Endothelial cell of umbilical vein (primary cell): Measurements from ENCODE around the gene PTPDC1. TPM values are rescaled to one million over a fixed set of nuclear protein-coding genes. Genes with fewer than 3 reads are reported as not detected.

Experiments
- BruUV-seq: library from RNA; stranded (reverse); fragments of 400-500 nt; replicated peaks from 2 replicates; lab custom pipeline; 2021; lab: Mats Ljungman, UMichigan
- CTCF ChIA-PET: fragments of 300-600, 350-600 bp; sonication (Branson Sonifier 250); formaldehyde crosslinking; loops from one replicate; lab custom pipeline; 2021; ENCODE audit warnings: antibody characterized with exemption, inconsistent platforms; lab: Charles Lee
- POLR2A ChIA-PET: fragments of 300-600, 350-600 bp; sonication (Branson Sonifier 250); formaldehyde crosslinking; loops from one replicate; lab custom pipeline; 2021; ENCODE audit warnings: antibody characterized with exemption, inconsistent platforms; lab: Charles Lee
- DNase-seq: peaks from one replicate; pipeline ENCODE4 v3.0.0-alpha.2; 2011; ENCODE audit warnings: low read depth, low spot score
- FAIRE-seq: peaks from 2 replicates; lab custom pipeline; 2011; peaks lifted over from hg19 to GRCh38; lab: Jason Lieb, UNC
- H2AFZ ChIP-seq: 2 replicates; pipeline ENCODE4 v1.6.0; 2012; ENCODE audit warnings: low read depth, low read length, control low read depth, inconsistent platforms
- H3K27ac ChIP-seq: 2 replicates; pipeline ENCODE4 v1.5.1; 2011; ENCODE audit warnings: low read depth, mild to moderate bottlenecking, control low read depth, low read length, moderate library complexity; ENCODE audit not compliant: insufficient read depth
- H3K27me3 ChIP-seq, 2 experiments: 2 replicates each; pipeline versions ENCODE4 v1.6.0 to v1.6.1; 2011; ENCODE audit warnings: low read length in 2 of 2, mixed read lengths in 1 of 2; ENCODE audit not compliant: control insufficient read depth in 2 of 2, insufficient read depth in 2 of 2
- H3K36me3 ChIP-seq, 2 experiments: 2 replicates in 1 of 2; 3 replicates in 1 of 2; pipeline ENCODE4 v1.5.1; 2011; ENCODE audit warnings: low read length in 2 of 2, mild to moderate bottlenecking in 1 of 2, moderate library complexity in 1 of 2; ENCODE audit not compliant: control insufficient read depth in 2 of 2, insufficient read depth in 2 of 2; ENCODE audit errors: extremely low read depth in 1 of 2
- H3K4me1 ChIP-seq: 3 replicates; pipeline ENCODE4 v1.5.1; 2011; ENCODE audit warnings: mild to moderate bottlenecking, low read length; ENCODE audit not compliant: control insufficient read depth, insufficient read depth; ENCODE audit errors: extremely low read depth
- H3K4me2 ChIP-seq: 2 replicates; pipeline ENCODE4 v1.6.1; 2011; ENCODE audit warnings: low read length, control low read depth, mixed read lengths; ENCODE audit not compliant: insufficient read depth
- H3K4me3 ChIP-seq, 3 experiments: fragments of 200-600 bp in 1 of 3; sonication (generic), shearing (Covaris generic) in 1 of 3; replicated peaks in 1 of 3; 2 replicates each; pipeline ENCODE4 v1.5.1; 2011 to 2016; ENCODE audit warnings: control low read depth in 3 of 3, low read length in 3 of 3, mild to moderate bottlenecking in 2 of 3, inconsistent platforms in 1 of 3, low read depth in 1 of 3, moderate library complexity in 1 of 3; ENCODE audit not compliant: insufficient read depth in 1 of 3
- H3K79me2 ChIP-seq: 2 replicates; pipeline ENCODE4 v1.6.0; 2012; ENCODE audit warnings: low read length, inconsistent platforms; ENCODE audit not compliant: control insufficient read depth, insufficient read depth
- H3K9ac ChIP-seq: replicated peaks from 2 replicates; pipeline ENCODE3; 2011; ENCODE audit warnings: low read length, control low read depth; ENCODE audit not compliant: insufficient read depth; ENCODE audit errors: extremely low read depth
- H3K9me1 ChIP-seq: replicated peaks from 3 replicates; pipeline ENCODE4 v1.6.0; 2011; ENCODE audit warnings: mild to moderate bottlenecking, low read length; ENCODE audit not compliant: control insufficient read depth, insufficient read depth; ENCODE audit errors: extremely low read depth
- H3K9me3 ChIP-seq: replicated peaks from 2 replicates; pipeline ENCODE4 v1.5.1; 2012; ENCODE audit warnings: low read length, inconsistent platforms; ENCODE audit not compliant: control insufficient read depth, insufficient read depth
- H4K20me1 ChIP-seq: replicated peaks from 2 replicates; pipeline ENCODE3; 2011; ENCODE audit warnings: mild to moderate bottlenecking, low read length; ENCODE audit not compliant: control insufficient read depth, insufficient read depth; ENCODE audit errors: extremely low read depth
- CTCF ChIP-seq, 2 donors: IDR thresholded peaks; 1 replicate in 1 of 2; 2 replicates in 1 of 2; pipeline ENCODE4 v1.5.1; 2011; ENCODE audit warnings: low read length in 2 of 2, mild to moderate bottlenecking in 2 of 2, moderate library complexity in 2 of 2, control low read depth in 1 of 2, inconsistent platforms in 1 of 2, low read depth in 1 of 2; ENCODE audit not compliant: insufficient read depth in 1 of 2; ENCODE audit errors: extremely low read depth in 1 of 2
- EZH2 ChIP-seq: IDR thresholded peaks from 2 replicates; pipeline ENCODE4 v1.6.1; 2012; ENCODE audit warnings: borderline replicate concordance, low read depth, mild to moderate bottlenecking, moderate library complexity, low read length, inconsistent platforms; ENCODE audit not compliant: severe bottlenecking
- FOS ChIP-seq: IDR thresholded peaks from 2 replicates; pipeline ENCODE4 v1.6.1; 2011; ENCODE audit warnings: mild to moderate bottlenecking, low read length, moderate library complexity, borderline replicate concordance; ENCODE audit not compliant: insufficient read depth
- GATA2 ChIP-seq: IDR thresholded peaks from 2 replicates; pipeline ENCODE4 v1.7.0; 2011; ENCODE audit warnings: low read depth, mild to moderate bottlenecking, moderate library complexity, mixed read lengths, low read length; ENCODE audit not compliant: insufficient read length, insufficient read depth
- JUN ChIP-seq: IDR thresholded peaks from 2 replicates; pipeline ENCODE4 v1.6.1; 2011; ENCODE audit warnings: borderline replicate concordance, low read depth; ENCODE audit not compliant: insufficient read length, insufficient read depth
- MAX ChIP-seq: IDR thresholded peaks from 2 replicates; pipeline ENCODE4 v1.6.1; 2011; ENCODE audit not compliant: insufficient read depth, insufficient read length
- MYC ChIP-seq: IDR thresholded peaks from one replicate; pipeline ENCODE4 v1.6.1; 2011; ENCODE audit warnings: mild to moderate bottlenecking, low read depth, low read length
- POLR2A ChIP-seq: IDR thresholded peaks from 2 replicates; pipeline ENCODE4 v1.6.1; 2012; ENCODE audit warnings: low read depth, mild to moderate bottlenecking, control low read depth, low read length
- POLR2AphosphoS5 ChIP-seq: IDR thresholded peaks from 2 replicates; pipeline ENCODE4 v1.6.1; 2012; ENCODE audit warnings: low read depth, mild to moderate bottlenecking, control low read depth, low read length, moderate library complexity; ENCODE audit not compliant: insufficient read depth
- dilution Hi-C: fragments of 300-500 bp; cut with MboI; formaldehyde crosslinking; loops from one replicate; pipeline ENCODE4 v1.15.0; 2019; ENCODE audit warnings: low sequenced_read_pairs; ENCODE audit not compliant: extremely low pct_ligation_motif_present
- intact Hi-C: fragments of 100-400 bp; cut with micrococcal nuclease; formaldehyde crosslinking; loops from one replicate; pipeline ENCODE4 v1.10.0; 2022
- polyA plus RNA-seq, 4 experiments: library from polyadenylated mRNA; depleted of rRNA in 3 of 4; stranded (reverse) in 3 of 4; unstranded in 1 of 4; fragments of >200 nt; gene quantifications; 2 replicates each; pipeline versions ENCODE4 v1.2.1 to v1.2.3, GENCODE V29; 2011 to 2012; ENCODE audit warnings: missing spikeins in 1 of 4
- total RNA-seq: library from RNA; stranded (reverse); gene quantifications from 2 replicates; pipeline ENCODE4 v1.2.3, GENCODE V29; 2021

The PTPDC1 gene
- total and polyA plus RNA-seq, 2 donors (not counting 3 experiments of a cell fraction or from before 2014, with no cell fraction given) = 4.3 to 9.1 TPM

- no peak for TF ChIP-seq GATA2
- no peak for TF ChIP-seq MAX
- TF ChIP-seq POLR2A = no peak
- no peak for TF ChIP-seq CTCF (IDR thresholded peaks at IDR 0.05; ENCODE audit: extremely low read depth in 1 of 2, insufficient read depth in 1 of 2, low read depth in 1 of 2, low read length in 2 of 2)
- no peak for TF ChIP-seq POLR2AphosphoS5
- no peak for TF ChIP-seq EZH2
- TF ChIP-seq MYC = no peak
- TF ChIP-seq JUN = no peak
- no peak for TF ChIP-seq FOS
- intact Hi-C loops = no loop called here
- BruUV-seq = no TSS peak
Observed at GRCh38 chr9:94126844-94127243, 42.6 kb downstream of the PTPDC1 start.

More at GRCh38 chr9:94126844-94127243, 42.6 kb downstream of the PTPDC1 start:
- no peak overlapping the region for H3K4me3 ChIP-seq
- no peak overlapping the region for H3K4me2 ChIP-seq
- POLR2A ChIA-PET = no interaction called here
- H3K9ac ChIP-seq = no peak overlapping the region
- H3K9me3 ChIP-seq = no peaks in the 10 kb centered on the region
- H3K27ac ChIP-seq = no peak overlapping the region
- no peaks in the 10 kb centered on the region for H3K27me3 ChIP-seq
- H2AFZ ChIP-seq = no peak overlapping the region
- no peaks in the 10 kb centered on the region for H3K4me1 ChIP-seq
- FAIRE-seq = no peak
- H4K20me1 ChIP-seq = no peaks in the 10 kb centered on the region
- H3K36me3 ChIP-seq = no peaks in the 10 kb centered on the region
- dilution Hi-C loops = no loop called here
- no peaks in the 10 kb centered on the region for H3K79me2 ChIP-seq
- no peak for DNase-seq
- H3K9me1 ChIP-seq = no peaks in the 10 kb centered on the region
- CTCF ChIA-PET = interaction anchor here (0.6 to 1.4 kb wide), 2 partner anchors 19 to 86 kb away, joined by 3 read pairs; no protein-coding TSS in a partner anchor
